Activated CD8-positive, alpha-beta memory T cell treated with anti-CD3 and anti-CD28 coated beads for 4 hours (primary cell): ENCODE results near the gene SLFN13.
"Not testable (repeated sequence)": the region's sequence is repeated elsewhere in the genome, so short reads cannot be mapped to it uniquely, and the experiment has no call there.

Source experiments
- DNase-seq, 2 donors: peaks; one replicate each; pipeline ENCODE4 v3.0.0-alpha.2; 2020; ENCODE audit warnings: low read depth in 2 of 2

Gene SLFN13, protein sequence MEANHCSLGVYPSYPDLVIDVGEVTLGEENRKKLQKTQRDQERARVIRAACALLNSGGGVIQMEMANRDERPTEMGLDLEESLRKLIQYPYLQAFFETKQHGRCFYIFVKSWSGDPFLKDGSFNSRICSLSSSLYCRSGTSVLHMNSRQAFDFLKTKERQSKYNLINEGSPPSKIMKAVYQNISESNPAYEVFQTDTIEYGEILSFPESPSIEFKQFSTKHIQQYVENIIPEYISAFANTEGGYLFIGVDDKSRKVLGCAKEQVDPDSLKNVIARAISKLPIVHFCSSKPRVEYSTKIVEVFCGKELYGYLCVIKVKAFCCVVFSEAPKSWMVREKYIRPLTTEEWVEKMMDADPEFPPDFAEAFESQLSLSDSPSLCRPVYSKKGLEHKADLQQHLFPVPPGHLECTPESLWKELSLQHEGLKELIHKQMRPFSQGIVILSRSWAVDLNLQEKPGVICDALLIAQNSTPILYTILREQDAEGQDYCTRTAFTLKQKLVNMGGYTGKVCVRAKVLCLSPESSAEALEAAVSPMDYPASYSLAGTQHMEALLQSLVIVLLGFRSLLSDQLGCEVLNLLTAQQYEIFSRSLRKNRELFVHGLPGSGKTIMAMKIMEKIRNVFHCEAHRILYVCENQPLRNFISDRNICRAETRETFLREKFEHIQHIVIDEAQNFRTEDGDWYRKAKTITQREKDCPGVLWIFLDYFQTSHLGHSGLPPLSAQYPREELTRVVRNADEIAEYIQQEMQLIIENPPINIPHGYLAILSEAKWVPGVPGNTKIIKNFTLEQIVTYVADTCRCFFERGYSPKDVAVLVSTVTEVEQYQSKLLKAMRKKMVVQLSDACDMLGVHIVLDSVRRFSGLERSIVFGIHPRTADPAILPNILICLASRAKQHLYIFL

GRCh38 chr17:35448214-35448898 lies at the start of gene SLFN13:
Gene SLFN13 (minus strand): TSS chr17:35448766. CDS start chr17:35445680, 3,086 bp downstream.
- peak; percentile 76 to 77 for DNase-seq

DNA sequence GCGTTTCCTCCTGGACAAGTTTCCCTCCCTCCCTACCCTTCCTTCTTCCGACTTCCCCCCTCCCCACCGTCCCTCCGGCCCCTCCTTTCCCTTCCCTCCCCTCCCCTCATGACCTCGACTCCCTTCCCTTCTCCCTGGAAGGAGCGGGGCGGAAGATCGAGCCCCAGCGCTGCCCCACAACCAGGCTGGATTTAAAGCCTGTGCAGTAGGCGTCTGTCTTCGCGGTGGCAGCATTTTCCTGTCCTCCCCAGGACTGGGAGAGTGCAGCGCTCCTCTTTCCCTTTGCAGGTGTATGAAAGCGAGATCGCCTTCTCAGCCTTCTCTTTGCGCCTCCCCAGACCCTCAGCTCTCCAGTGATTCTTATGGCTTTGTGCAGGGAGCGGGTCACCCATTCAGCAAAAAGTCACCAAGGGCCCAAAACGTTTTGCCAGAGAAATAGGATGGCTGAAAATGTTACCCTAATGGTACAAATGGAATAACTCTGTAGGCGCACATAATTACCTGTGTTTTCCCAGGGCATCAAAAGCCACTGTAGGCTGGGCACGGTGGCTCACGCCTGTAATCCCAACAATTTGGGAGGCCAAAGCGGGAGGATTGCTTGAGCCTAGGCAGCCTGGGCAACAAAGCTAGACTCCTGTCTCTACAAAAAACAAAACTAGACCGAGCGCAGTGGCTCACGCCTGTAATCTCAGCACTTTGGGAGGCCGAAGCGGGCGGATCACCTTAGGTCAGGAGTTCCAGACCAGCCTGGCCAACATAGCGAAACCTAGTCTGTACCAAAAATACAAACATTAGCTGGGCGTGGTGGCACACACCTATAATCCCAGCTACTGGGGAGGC lies 48.1 kb upstream of the SLFN13 start:
- no peak for DNase-seq

- no peak for DNase-seq
Observed at GRCh38 chr17:35493040-35493439, 44.5 kb upstream of the SLFN13 start.

GRCh38 chr17:35491417-35491816 lies 42.9 kb upstream of the SLFN13 start:
- no peak for DNase-seq

DNA sequence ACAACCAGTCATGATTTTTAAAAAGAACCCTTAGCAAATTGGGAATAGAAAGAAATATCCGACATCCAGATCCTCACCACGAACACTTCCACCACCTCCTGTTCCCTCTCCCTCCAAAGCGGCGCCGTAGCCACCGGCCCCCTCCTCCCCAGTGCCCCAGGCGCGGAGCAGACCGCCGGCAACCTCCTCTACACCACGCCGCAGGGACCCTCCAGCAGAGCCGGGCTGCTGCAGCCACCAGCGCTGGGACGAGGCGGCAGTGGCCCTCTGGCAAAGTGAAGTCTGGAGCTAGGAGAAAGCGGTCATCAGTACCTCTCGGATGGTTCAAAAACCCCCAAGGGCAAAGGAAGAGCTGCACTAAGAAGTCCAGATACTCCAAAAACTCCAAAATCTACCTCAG lies 41.4 kb upstream of the SLFN13 start:
- DNase-seq: no peak

DNA sequence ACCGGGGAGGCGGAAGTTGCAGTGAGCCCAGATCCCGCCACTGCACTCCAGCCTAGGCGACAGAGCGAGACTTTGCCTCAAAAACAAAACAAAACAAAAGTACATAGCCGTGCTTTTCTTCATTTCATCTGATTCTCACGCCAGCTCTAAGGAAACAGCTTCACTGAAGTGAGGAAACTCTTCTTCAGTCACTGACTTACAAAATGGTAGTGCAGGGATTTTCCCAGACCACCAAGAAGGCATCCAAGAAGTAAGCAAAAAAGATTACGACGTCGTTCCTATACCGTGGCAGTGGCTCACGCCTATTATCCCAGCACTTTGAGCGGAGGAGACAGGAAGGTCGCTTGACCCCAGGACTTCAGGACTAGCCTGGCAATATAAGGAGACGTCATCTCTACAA lies 40.4 kb upstream of the SLFN13 start:
- DNase-seq: no peak

DNA sequence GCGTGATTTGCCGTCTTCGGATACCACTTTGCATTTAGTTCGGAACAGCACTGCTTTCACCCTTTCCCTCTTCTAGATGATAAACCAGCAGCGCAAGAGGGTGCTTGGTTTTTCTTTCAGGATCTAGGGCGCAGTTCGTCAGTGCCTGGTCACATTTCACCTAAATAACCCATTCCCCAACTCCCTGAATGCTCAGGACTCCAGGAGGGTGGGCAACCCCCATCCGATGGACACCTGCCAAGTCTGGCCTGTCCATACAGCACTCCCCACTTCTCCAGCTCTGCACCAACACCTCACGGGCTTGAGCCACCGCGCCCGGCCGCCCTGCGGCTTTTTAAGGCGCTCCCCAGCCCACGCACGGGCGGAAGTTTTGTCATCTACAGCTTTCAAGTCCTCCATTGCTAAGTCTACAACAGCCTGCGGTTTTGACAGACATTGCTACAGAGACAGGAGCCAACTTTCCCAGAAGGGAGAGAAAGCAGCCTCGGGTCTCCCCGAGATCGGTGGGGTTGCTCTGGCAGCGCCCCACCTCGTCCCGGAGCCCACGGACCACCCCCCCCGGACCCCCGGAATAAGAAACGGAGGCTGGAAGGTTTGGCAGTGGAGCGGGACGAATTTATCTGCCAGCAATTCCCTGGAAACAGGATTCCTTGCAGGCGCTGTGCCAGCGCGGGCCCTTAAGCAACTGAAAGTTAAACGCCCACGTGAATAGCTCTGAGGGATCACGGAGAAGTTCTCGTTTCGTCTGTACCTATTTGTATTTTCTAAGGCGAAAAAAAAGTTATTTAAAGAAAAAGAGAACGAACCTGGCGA lies 38.6 kb upstream of the SLFN13 start:
- DNase-seq: peak; percentile 65 to 73

- no peak for DNase-seq
Observed at GRCh38 chr17:35479271-35479670, 30.7 kb upstream of the SLFN13 start.

DNA sequence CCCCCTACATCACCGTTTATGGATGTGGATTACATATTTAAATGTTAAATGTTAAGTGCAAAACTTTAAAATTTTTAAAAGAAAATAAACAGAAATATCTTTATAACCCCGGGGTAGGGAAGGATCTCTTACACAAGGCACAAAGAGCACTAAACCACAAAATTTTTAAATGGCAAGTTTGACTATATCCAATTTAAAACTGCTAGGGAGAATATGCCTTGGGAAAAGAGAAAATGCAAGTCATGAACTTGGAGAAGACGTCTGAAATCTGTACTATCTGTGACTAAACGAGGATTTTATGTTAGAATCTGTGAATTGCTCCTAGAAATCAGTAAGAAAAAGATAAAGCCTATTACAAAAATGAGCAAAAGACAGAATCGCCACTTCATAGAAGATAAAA lies 28.7 kb upstream of the SLFN13 start:
- DNase-seq: no peak

DNA sequence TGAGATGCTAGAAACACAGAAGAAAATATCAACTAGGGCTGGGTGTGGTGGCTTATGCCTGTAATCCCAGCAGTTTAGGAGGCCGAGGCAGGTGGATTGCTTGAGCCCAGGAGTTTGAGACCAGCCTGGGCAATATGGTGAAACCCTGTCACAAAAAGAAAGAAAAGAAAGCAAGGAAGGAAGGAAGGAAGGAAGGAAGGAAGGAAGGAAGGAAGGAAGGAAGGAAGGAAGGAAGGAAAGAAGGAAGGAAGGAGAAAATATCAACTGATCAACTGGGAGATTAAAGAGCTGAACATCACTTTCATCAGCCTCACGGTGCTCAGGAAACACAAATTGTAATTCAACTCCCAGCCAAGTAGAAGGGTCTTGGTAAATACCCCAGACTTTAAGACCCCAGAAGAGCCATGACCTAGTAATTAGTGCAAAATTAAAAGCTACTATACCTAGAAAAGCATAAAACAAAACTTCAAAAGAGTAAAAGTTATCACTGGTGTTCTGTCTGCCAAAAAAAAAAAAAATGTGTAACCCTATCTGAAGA lies 27.8 kb upstream of the SLFN13 start:
- DNase-seq: no peak

DNA sequence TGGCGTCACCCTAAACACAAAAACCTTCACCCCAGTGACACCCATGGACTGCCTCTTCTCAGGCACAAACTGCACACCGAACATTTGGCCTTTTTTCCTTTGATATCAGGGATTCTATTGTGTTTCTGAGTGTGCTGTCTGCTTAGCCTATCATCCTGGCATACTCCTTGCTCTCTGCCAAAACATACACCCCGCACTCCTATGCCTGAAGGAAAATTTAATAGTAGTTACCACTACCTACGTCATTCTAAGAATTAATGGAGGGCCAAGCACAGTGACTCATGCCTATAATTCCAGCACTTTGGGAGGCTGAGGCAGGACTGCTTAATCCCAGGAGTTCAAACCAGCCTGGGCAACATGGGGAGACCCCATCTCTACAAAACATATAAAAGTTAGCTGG lies 19.9 kb upstream of the SLFN13 start:
- no peak for DNase-seq

DNA sequence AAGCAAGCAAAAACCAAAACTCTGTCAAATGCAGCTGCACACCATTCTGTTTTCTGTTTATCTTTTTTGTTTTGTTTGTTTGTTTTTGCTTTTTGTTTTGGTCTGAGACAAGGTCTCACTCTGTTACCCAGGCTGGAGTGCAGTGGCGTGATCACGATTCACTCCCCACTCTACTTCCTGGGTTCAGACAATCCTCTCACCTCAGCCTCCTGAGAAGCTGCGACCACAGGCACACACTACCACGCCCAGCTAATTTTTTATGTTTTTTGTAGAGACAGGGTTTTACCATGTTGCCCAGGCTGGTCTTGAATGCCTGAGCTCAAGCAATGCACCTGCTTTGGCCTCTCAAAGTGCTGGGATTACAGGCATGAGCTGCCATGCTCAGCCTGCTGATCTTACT lies 19.3 kb upstream of the SLFN13 start:
- DNase-seq: no peak

DNA sequence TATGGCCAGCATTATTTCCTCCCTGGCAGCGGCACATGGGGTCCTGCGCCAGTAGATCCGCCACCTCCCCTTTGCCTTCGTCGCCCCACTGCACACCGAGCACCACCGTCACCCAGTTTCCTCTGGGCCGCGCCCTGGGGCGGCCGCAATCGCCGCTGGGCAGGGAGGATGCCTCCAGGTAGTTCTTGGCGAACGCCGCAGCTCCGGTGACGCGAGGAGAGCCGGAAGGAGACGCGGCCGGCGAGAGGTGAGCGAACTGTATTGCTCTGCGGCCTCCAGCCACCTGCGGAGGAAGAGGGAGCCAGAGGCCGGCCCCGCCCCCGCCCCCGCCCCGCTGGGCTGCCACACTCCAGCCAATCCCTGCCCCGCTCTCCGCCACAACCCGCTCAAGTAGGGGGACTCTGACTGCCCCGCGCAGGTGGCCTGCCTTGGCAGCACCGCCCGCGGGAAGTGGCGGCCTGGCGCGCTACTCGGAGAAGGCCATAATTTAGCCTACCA lies 11.8 kb upstream of the SLFN13 start:
- peak; percentile 14 to 19 for DNase-seq

- DNase-seq: not testable (repeated sequence)
Observed at GRCh38 chr17:35454035-35454434, 5.5 kb upstream of the SLFN13 start.

- DNase-seq: no peak
Observed at GRCh38 chr17:35453171-35453570, 4.6 kb upstream of the SLFN13 start.

DNA sequence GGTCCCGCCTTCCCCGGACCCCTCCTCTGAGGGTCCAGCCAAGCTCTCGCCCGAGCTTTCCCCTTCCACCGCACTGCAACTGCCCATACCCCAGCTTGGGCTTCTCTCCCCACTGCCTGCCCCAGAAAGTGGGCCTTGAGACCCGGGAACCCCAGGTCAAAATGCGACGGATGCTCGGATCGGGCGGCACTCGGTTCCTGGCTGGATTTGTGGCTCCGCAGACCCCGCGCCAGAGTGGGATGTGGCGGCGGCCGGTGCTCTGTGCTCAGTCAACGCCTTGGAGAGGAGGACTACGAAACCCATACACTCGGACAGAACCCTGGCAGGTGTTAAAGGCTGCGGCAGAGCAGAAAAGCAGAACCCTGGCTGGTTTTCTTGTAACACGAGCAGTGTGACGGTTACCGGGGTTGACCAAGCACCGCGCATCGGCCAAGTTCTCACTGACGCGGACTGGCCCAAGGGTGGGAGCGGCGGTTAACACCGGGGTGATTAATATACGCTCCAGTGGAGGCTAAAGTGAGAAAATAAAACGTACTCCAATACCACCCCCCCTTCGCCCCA lies 885 bp upstream of the SLFN13 start:
- no peak for DNase-seq

DNA sequence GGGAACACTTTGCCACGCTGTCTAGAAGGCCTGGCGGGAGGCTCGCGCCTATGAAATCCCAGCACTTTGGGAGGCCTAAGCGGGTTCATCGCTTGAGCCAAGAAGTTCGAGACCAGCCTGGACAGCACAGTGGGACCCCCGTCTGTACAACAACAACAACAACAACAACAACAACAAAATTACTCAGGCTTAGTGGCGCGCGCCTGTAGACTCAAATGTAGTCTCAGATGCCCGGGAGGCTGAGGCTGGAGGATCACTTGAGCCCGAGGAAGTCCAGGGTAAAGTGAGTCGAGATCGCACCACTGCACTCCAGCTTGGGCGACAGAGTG lies 297 bp upstream of the SLFN13 start:
- no peak for DNase-seq

DNA sequence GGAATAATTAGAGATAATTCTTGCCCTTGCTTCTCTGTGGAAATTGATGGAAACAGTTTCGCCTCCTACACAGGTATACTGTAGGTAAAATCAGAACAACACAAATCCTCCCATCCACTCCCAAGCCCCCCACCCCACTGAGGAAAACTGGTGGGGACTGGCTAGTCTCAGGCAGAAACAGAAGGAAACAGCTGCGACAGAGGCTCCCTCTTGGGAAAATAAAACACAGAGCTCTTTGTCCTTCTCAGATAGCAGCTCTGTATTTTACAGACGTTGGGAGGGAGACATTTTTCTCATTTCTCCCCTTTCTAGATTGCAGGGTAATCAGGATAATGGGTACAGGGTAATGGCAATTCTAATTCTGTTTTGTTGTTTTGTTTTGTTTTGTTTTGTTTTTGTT lies 1.1 kb downstream of the SLFN13 start:
- no peak for DNase-seq

DNA sequence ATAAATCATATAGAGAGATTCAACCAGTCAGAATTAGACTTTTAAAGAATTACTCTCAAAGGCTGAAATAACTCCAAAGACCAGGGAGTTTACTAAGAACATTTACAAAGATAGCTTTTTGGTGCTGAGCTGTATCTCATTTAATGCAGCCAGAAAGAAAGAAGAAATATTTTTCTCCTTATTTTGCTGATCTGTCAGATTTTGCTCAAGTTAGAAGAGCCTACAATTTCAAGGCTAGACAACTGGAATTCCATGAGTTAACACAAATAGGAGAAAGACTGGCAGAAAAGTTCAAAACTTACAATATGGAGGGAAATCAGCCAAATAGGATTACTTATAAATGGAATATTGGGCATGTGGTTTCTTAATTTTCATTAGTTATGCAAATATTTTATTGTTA lies 10.1 kb downstream of the SLFN13 start:
- no peak for DNase-seq
